Endodermal cell (in vitro differentiated cells): ENCODE results near the gene CREM. TPM values are rescaled to one million over a fixed set of nuclear protein-coding genes. Genes with fewer than 3 reads are reported as not detected.
"Not testable (repeated sequence)": the region's sequence is repeated elsewhere in the genome, so short reads cannot be mapped to it uniquely, and the experiment has no call there.

Source experiments
- DNase-seq: peaks from one replicate; pipeline ENCODE4 v3.0.0-alpha.2; 2017
- H3K27ac ChIP-seq: 2 replicates; pipeline ENCODE4 v1.5.1; 2013; ENCODE audit warnings: mild to moderate bottlenecking, low read depth, low read length, moderate library complexity
- H3K27me3 ChIP-seq: 2 replicates; pipeline ENCODE4 v1.6.1; 2013; ENCODE audit warnings: mild to moderate bottlenecking, low read length, moderate library complexity; ENCODE audit not compliant: insufficient read depth, control insufficient read depth, poor library complexity, severe bottlenecking
- H3K36me3 ChIP-seq: 2 replicates; pipeline ENCODE4 v1.7.0; 2013; ENCODE audit warnings: mild to moderate bottlenecking, low read length, moderate library complexity; ENCODE audit not compliant: control insufficient read depth, insufficient read depth
- H3K4me1 ChIP-seq: one replicate; pipeline ENCODE4 v1.7.0; 2013; ENCODE audit warnings: low read length; ENCODE audit not compliant: control insufficient read depth, insufficient read depth
- H3K4me3 ChIP-seq: 2 replicates; pipeline ENCODE4 v1.5.1; 2013; ENCODE audit warnings: mild to moderate bottlenecking, low read length, moderate library complexity
- H3K9ac ChIP-seq: 2 replicates; pipeline ENCODE4 v1.6.1; 2013; ENCODE audit warnings: mild to moderate bottlenecking, low read length, moderate library complexity; ENCODE audit not compliant: poor library complexity, severe bottlenecking; ENCODE audit errors: extremely low read depth
- H3K9me3 ChIP-seq: 2 replicates; pipeline ENCODE4 v1.6.1; 2013; ENCODE audit warnings: mild to moderate bottlenecking, low read length, moderate library complexity; ENCODE audit not compliant: control insufficient read depth
- H3K27ac Mint-ChIP-seq: 2 replicates; pipeline ENCODE4 v1.8.0; 2020; ENCODE audit warnings: mixed read lengths
- H3K27me3 Mint-ChIP-seq: 2 replicates; pipeline ENCODE4 v1.8.0; 2021; ENCODE audit warnings: mild to moderate bottlenecking, mixed read lengths; ENCODE audit not compliant: insufficient read depth
- H3K36me3 Mint-ChIP-seq: 2 replicates; pipeline ENCODE4 v1.8.0; 2020; ENCODE audit warnings: low read depth, mixed read lengths
- H3K4me1 Mint-ChIP-seq: 2 replicates; pipeline ENCODE4 v1.8.0; 2020; ENCODE audit warnings: mixed read lengths
- H3K4me3 Mint-ChIP-seq: 2 replicates; pipeline ENCODE4 v1.8.0; 2020; ENCODE audit warnings: mild to moderate bottlenecking, moderate library complexity, mixed read lengths
- H3K9me3 Mint-ChIP-seq: 2 replicates; pipeline ENCODE4 v1.8.0; 2020; ENCODE audit warnings: mild to moderate bottlenecking, mixed read lengths
- WGBS, 2 experiments: methylation state at CpG; one replicate each; pipeline versions ENCODE4 v1.1.5 to v1.1.7; 2013; ENCODE audit warnings: missing lambda C conversion rate in 2 of 2, mixed read lengths in 1 of 2; ENCODE audit not compliant: insufficient coverage in 1 of 2, insufficient read length in 1 of 2; 5-methylcytosine and 5-hydroxymethylcytosine counted together
- long read RNA-seq, 4 experiments: library from polyadenylated mRNA in 2 of 4; library from RNA in 1 of 4; library from capped mRNA in 1 of 4; stranded (forward) in 3 of 4; unstranded in 1 of 4; transcript quantifications; one replicate each; pipeline ENCODE4 v2.0.0, GENCODE V29; 2020 to 2021; ENCODE audit warnings: inconsistent platforms in 1 of 4
- polyA plus RNA-seq, 2 experiments: library from polyadenylated mRNA; stranded (reverse); fragments of 50-300 nt; gene quantifications; one replicate each; pipeline ENCODE4 v1.2.3, GENCODE V29; 2013
- total RNA-seq, 2 donors: library from RNA; stranded (reverse); fragmentation: NEBNext Ultra II Directional in 1 of 2; extraction: Animal tissue kit (Norgen Biotek cat#: 25700) in 1 of 2; gene quantifications; 2 replicates in 1 of 2; 3 replicates in 1 of 2; pipeline ENCODE4 v1.2.1, GENCODE V29; 2021
- TF ChIP-seq, protein P1 (sequence below): fragments of 200-600 bp; sonication (generic); conservative IDR thresholded peaks from 2 replicates; pipeline ENCODE4 v1.5.0; 2021; ENCODE audit warnings: antibody characterized with exemption, mild to moderate bottlenecking

Gene CREM
- 10 to 100 TPM; 31.5 to 35.3 TPM for total RNA-seq
- polyA plus RNA-seq (2013, experiment 1 of 2) = 39.0 TPM
- 40.0 TPM for polyA plus RNA-seq (2013, experiment 2 of 2)
- long read RNA-seq, experiment 1, partial matches to known transcripts = 1 of 17 reads
- long read RNA-seq, experiment 1, other reads (novel, unspliced or antisense) = 12 of 17 reads
- long read RNA-seq, experiment 2, transcript CREM-219 (5 exons, 747 nt) = major isoform, 5 of 41 reads
- long read RNA-seq, experiment 2, partial matches to known transcripts = 1 of 41 reads
- long read RNA-seq, experiment 2, other reads (novel, unspliced or antisense) = 30 of 41 reads
- long read RNA-seq, experiment 3, transcript CREM-241 (4 exons, 1,074 nt) = major isoform, 8 of 74 reads
- long read RNA-seq, experiment 3, transcript CREM-211 (4 exons, 1,207 nt) = minor isoform, 5 of 74 reads
- long read RNA-seq, experiment 3, partial matches to known transcripts = 0 of 74 reads
- long read RNA-seq, experiment 3, other reads (novel, unspliced or antisense) = 55 of 74 reads
- long read RNA-seq, experiment 4, transcript CREM-241 (4 exons, 1,074 nt) = minor isoform, 7 of 67 reads
- long read RNA-seq, experiment 4, transcript CREM-211 (4 exons, 1,207 nt) = major isoform, 8 of 67 reads
- long read RNA-seq, experiment 4, partial matches to known transcripts = 2 of 67 reads
- long read RNA-seq, experiment 4, other reads (novel, unspliced or antisense) = 43 of 67 reads

DNA sequence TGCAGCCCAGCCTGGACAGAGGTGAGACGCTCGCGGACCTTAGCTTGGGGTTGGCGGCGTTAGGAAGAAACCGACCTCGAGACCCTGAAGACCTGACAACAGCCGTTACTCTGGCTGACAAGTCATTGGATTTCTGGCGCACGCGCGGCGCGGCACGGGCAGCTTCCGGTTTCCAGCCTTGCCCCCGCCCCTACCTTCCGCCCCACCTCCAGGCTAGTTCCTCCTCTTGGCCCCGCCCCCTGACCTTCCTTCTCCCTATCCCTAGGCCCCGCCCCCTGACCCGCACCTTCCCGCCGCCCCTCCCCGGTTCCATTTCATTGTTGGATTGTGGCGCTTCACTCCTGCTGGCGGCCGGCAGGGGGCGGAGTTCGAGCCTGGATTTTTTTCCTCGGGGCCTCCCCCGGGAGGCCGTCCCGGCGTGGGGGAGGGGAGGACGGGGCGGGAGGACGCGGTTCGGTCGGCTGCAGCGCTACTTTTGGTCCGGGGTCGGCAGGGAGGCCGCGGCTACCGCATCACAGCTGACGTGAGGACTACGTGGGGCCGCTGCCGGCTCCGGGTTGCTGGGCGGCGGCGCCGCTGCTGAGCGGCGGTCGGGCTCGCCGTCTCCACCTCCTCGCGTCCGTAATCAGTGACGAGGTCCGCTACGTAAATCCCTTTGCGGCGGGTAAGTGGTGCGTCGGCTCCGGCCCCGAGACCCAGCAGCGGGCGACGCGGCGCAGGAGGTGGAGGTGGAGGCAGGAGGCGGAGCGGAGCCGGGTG lies at the start of gene CREM:
TSS of gene CREM (plus strand) at position 317 of the 759 bp plus-strand sequence. CDS start 10,990 bp downstream, outside the sequence.
- Mint-ChIP-seq H3K36me3 (peaks cover 5% of the 10 kb centered on the region), H3K9me3 (peaks cover 2% of the 10 kb centered on the region), H3K27me3 (no peaks in the 10 kb centered on the region), H3K4me3 (peak within 1 kb of the TSS; percentile 91), H3K27ac (peak within 1 kb of the TSS; percentile 98), H3K4me1 (peaks cover 5% of the 10 kb centered on the region)
- peak within 1 kb of the TSS; percentile 98 for H3K27ac ChIP-seq
- H3K36me3 ChIP-seq = no peaks in the 10 kb centered on the region
- peak within 1 kb of the TSS; percentile 98 for H3K9ac ChIP-seq
- peak within 1 kb of the TSS; percentile 87 for H3K4me3 ChIP-seq
- TF ChIP-seq, protein P1, sequence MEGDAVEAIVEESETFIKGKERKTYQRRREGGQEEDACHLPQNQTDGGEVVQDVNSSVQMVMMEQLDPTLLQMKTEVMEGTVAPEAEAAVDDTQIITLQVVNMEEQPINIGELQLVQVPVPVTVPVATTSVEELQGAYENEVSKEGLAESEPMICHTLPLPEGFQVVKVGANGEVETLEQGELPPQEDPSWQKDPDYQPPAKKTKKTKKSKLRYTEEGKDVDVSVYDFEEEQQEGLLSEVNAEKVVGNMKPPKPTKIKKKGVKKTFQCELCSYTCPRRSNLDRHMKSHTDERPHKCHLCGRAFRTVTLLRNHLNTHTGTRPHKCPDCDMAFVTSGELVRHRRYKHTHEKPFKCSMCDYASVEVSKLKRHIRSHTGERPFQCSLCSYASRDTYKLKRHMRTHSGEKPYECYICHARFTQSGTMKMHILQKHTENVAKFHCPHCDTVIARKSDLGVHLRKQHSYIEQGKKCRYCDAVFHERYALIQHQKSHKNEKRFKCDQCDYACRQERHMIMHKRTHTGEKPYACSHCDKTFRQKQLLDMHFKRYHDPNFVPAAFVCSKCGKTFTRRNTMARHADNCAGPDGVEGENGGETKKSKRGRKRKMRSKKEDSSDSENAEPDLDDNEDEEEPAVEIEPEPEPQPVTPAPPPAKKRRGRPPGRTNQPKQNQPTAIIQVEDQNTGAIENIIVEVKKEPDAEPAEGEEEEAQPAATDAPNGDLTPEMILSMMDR = peak; percentile 94
- no peaks in the 10 kb centered on the region for H3K9me3 ChIP-seq
- no peaks in the 10 kb centered on the region for H3K27me3 ChIP-seq
- 0 to 4% methylated on average over 8 to 80 of the region's 80 CpGs for WGBS, 2 experiments
- peak; percentile 100 for DNase-seq
- no peaks in the 10 kb centered on the region for H3K4me1 ChIP-seq

DNA sequence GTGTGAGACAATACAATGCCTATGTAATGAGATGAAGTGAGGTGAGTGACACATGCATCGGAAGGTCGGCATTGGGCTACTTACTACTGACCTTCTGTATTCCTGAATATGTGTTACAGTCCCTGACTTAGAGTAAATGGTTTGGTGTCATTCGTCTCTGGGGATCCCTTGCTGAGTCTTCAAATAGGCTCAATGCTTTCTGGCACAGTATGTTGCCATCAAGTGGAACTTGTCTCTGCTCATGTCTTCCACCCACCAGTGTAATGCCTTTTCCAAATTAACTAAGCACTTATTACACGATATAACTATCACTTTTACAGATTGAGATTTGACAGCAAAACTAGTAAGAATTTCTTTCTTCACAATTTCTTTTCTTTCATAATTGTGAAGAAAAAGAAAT lies 47.4 kb upstream of the CREM start:
- Histone ChIP-seq H3K4me3 (no peak overlapping the region), H3K27me3 (no peaks in the 10 kb centered on the region), H3K4me1 (no peaks in the 10 kb centered on the region), H3K9me3 (peaks cover 14% of the 10 kb centered on the region), H3K27ac (no peak overlapping the region), H3K36me3 (no peaks in the 10 kb centered on the region), H3K9ac (no peak overlapping the region)
- Mint-ChIP-seq H3K27me3 (no peaks in the 10 kb centered on the region), H3K9me3 (peaks cover 31% of the 10 kb centered on the region), H3K4me1 (no peaks in the 10 kb centered on the region), H3K27ac (no peak overlapping the region), H3K4me3 (no peak overlapping the region), H3K36me3 (peaks cover 44% of the 10 kb centered on the region)
- WGBS, 2 experiments = 94% methylated on average over 4 of the region's 4 CpGs; no CpG with 5 or more reads in 1 of the 2 experiments
- TF ChIP-seq, protein P1 = no peak
- DNase-seq = no peak

DNA sequence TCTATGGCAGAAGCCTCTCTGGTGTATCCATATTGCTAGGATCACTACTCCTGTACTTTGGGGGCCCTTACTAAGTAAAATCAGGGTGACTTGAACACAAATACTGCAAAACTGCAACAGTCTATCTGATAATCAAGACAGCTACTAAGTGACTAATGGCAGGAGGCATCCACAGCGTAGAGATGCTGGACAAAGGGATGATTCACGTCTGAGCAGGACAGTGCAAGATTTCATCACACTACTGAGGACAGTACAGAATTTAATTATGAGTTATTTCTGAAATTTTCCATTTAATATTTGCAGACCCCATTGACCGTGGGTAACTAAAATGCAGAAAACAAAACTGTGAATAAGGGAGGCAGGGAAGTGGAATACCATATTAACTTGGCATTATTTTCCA lies 46.9 kb upstream of the CREM start:
- Mint-ChIP-seq H3K4me1 (no peaks in the 10 kb centered on the region), H3K4me3 (no peak overlapping the region), H3K9me3 (peaks cover 34% of the 10 kb centered on the region), H3K27ac (no peak overlapping the region), H3K36me3 (peaks cover 47% of the 10 kb centered on the region), H3K27me3 (no peaks in the 10 kb centered on the region)
- no peaks in the 10 kb centered on the region for H3K4me1 ChIP-seq
- 87 to 100% methylated on average over 1 to 3 of the region's 3 CpGs for WGBS, 2 experiments
- peaks cover 18% of the 10 kb centered on the region for H3K9me3 ChIP-seq
- H3K27me3 ChIP-seq = no peaks in the 10 kb centered on the region
- H3K4me3 ChIP-seq = no peak overlapping the region
- H3K27ac ChIP-seq = no peak overlapping the region
- no peak for DNase-seq
- H3K9ac ChIP-seq = no peak overlapping the region
- TF ChIP-seq, protein P1 = no peak
- H3K36me3 ChIP-seq = no peaks in the 10 kb centered on the region

DNA sequence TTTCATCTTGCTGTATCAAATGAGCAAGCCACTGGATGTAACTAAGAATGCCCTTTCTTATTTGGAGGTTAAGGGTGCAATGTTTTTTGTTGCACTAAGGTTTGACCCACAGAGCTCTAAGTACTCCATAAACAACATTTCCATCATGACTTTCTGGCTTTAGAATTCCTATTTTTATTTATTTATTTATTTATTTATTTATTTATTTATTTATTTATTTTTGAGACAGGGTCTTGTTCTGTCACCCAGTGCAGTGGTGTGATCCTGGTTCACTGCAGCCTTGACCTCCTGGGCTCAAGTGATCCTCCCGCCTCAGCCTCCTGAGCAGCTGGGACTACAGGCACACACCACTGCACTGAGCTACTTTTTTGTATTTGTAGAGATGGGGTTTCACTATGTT lies 46.4 kb upstream of the CREM start:
- peaks cover 34% of the 10 kb centered on the region for H3K9me3 Mint-ChIP-seq
- not testable (repeated sequence) for H3K27me3 Mint-ChIP-seq, DNase-seq, H3K27ac Mint-ChIP-seq, H3K4me3 Mint-ChIP-seq, H3K4me1 ChIP-seq, H3K27ac ChIP-seq, H3K9ac ChIP-seq, H3K27me3 ChIP-seq, H3K4me3 ChIP-seq, H3K36me3 ChIP-seq, H3K4me1 Mint-ChIP-seq
- peaks cover 47% of the 10 kb centered on the region for H3K36me3 Mint-ChIP-seq
- 96% methylated on average over 1 of the region's 1 CpG; no CpG with 5 or more reads in 1 of the 2 experiments for WGBS, 2 experiments
- peaks cover 18% of the 10 kb centered on the region for H3K9me3 ChIP-seq
